ENCODE data around the gene PICK1.

DNA sequence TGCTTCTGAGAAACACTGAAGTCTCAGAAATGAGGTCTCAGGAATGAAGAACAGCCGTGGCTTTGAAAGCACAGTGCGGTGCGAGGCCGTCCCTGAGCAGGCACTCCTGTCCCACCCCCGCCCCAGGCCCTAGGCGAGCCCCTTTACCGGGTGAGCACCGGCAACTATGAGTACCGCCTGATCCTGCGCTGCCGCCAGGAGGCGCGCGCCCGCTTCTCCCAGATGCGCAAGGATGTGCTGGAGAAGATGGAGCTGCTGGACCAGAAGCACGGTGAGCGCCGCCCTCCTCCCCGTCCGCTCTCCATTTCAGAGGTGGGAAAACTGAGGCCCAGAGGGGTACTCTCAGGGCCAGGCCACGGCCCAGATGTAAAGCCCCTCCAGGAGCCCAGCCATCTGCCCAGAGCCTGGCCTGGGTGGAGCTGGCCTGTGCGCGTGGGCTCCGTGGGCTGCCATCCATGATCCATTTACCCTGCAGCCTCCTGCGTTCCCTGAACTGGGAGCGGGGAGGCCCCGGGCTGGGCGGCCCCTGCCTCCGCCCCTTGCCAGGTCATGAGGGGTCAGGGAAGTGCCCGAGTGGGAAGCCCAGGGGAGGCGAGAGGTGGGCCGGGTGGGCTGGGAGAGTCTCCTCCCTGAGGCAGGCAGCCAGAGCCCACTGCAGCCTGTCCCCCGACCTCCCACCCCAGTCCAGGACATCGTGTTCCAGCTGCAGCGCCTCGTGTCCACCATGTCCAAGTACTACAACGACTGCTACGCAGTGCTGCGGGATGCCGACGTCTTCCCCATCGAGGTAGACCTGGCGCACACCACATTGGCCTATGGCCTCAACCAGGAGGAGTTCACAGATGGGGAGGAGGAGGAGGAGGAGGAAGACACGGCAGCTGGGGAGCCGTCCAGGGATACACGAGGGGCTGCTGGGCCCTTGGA is 17.2 kb downstream of the PICK1 start:
- TF ChIP-seq, protein P1, sequence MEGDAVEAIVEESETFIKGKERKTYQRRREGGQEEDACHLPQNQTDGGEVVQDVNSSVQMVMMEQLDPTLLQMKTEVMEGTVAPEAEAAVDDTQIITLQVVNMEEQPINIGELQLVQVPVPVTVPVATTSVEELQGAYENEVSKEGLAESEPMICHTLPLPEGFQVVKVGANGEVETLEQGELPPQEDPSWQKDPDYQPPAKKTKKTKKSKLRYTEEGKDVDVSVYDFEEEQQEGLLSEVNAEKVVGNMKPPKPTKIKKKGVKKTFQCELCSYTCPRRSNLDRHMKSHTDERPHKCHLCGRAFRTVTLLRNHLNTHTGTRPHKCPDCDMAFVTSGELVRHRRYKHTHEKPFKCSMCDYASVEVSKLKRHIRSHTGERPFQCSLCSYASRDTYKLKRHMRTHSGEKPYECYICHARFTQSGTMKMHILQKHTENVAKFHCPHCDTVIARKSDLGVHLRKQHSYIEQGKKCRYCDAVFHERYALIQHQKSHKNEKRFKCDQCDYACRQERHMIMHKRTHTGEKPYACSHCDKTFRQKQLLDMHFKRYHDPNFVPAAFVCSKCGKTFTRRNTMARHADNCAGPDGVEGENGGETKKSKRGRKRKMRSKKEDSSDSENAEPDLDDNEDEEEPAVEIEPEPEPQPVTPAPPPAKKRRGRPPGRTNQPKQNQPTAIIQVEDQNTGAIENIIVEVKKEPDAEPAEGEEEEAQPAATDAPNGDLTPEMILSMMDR (IDR thresholded peaks at IDR 0.05; ENCODE audit: low read depth, low read length): no peak
- TF ChIP-seq POLR2A (IDR thresholded peaks at IDR 0.05; ENCODE audit: extremely low read depth, insufficient read length): no peak

Measured in NB4 (cell line).